Lung (tissue), 12 donors: ENCODE measurements around the gene ZFYVE9. TPM values are rescaled to one million over a fixed set of nuclear protein-coding genes. Genes with fewer than 3 reads are reported as not detected.

Experiments
- ATAC-seq: fragments of 200-7000 bp; cut with Tn5 transposase; one replicate; pipeline ENCODE4 v1.9.1; 2020; ENCODE audit warnings: moderate number of reproducible peaks; ENCODE audit not compliant: insufficient read depth, low FRiP score
- DNase-seq, 3 donors: peaks; one replicate each; pipeline ENCODE4 v3.0.0-alpha.2; 2013 to 2017
- H3K27ac ChIP-seq, 2 donors: one replicate each; pipeline ENCODE4 v1.5.1; 2013; ENCODE audit warnings: mild to moderate bottlenecking in 2 of 2, moderate library complexity in 2 of 2, control low read depth in 1 of 2, inconsistent platforms in 1 of 2, low read depth in 1 of 2, low read length in 1 of 2
- H3K27me3 ChIP-seq, 3 donors: one replicate each; pipeline ENCODE4 v1.5.1; 2013; ENCODE audit warnings: low read length in 2 of 3; ENCODE audit not compliant: control insufficient read depth in 3 of 3, insufficient read depth in 3 of 3
- H3K36me3 ChIP-seq, 4 donors: one replicate each; pipeline ENCODE4 v1.5.1; 2013; ENCODE audit warnings: low read length in 4 of 4, mild to moderate bottlenecking in 1 of 4, moderate library complexity in 1 of 4; ENCODE audit not compliant: control insufficient read depth in 4 of 4, insufficient read depth in 4 of 4
- H3K4me1 ChIP-seq, 5 donors: one replicate each; pipeline ENCODE4 v1.5.1; 2013; ENCODE audit warnings: low read length in 5 of 5, mild to moderate bottlenecking in 2 of 5, moderate library complexity in 1 of 5; ENCODE audit not compliant: control insufficient read depth in 5 of 5, insufficient read depth in 5 of 5
- H3K4me3 ChIP-seq: one replicate; pipeline ENCODE4 v1.5.1; 2013; ENCODE audit warnings: mild to moderate bottlenecking, control low read depth, moderate library complexity
- H3K9ac ChIP-seq, 2 donors: one replicate each; pipeline ENCODE4 v1.5.1; 2013; ENCODE audit warnings: low read length in 2 of 2, control low read depth in 1 of 2; ENCODE audit not compliant: insufficient read depth in 1 of 2
- H3K9me3 ChIP-seq, 4 donors: one replicate each; pipeline ENCODE4 v1.5.1; 2013; ENCODE audit warnings: low read length in 3 of 4, mild to moderate bottlenecking in 1 of 4, moderate library complexity in 1 of 4; ENCODE audit not compliant: control insufficient read depth in 4 of 4, insufficient read depth in 3 of 4
- CTCF ChIP-seq: IDR thresholded peaks from 2 replicates; pipeline ENCODE4 v1.5.1; 2012; ENCODE audit warnings: mild to moderate bottlenecking; ENCODE audit errors: control extremely low read depth, extremely low read depth
- WGBS, 2 donors: extraction: QIAGEN DNeasy Blood & Tissue Kit; methylation state at CpG; one replicate each; pipeline ENCODE4 v1.1.7; 2013; 5-methylcytosine and 5-hydroxymethylcytosine counted together
- polyA plus RNA-seq, 2 donors: library from polyadenylated mRNA; stranded (reverse); fragments of 200-250 nt; gene quantifications; one replicate each; pipeline ENCODE4 v1.2.1, GENCODE V29; 2013
- total RNA-seq, 2 donors: library from RNA; depleted of rRNA in 1 of 2; stranded (reverse); fragments of >200 nt in 1 of 2; gene quantifications; one replicate each; pipeline ENCODE4 v1.2.1, GENCODE V29; 2014 to 2021
- donor health status: control.
- donor health status: control.
- donor health status: Bipolar disorder and iron deficiency.
- donor health status: healthy.
- donor health status: DM: yes; HTN: yes; CAD: no.

The ZFYVE9 gene
- total and polyA plus RNA-seq, 4 donors = 3.3 to 51.5 (median 9.9) TPM

- Histone ChIP-seq H3K4me1 (no peaks in the 10 kb centered on the region), H3K36me3 (peaks cover 29 to 58% (median 35%) of the 10 kb centered on the region in 4 donors), H3K4me3 (no peak overlapping the region), H3K27ac (no peak overlapping the region), H3K27me3 (no peaks in the 10 kb centered on the region), H3K9me3 (no peaks in the 10 kb centered on the region), H3K9ac (no peak overlapping the region)
- ATAC-seq (no peak), DNase-seq (no peak)
- no peak for TF ChIP-seq CTCF
- 87 to 91% methylated on average over 7 of the region's 7 CpGs for whole genome bisulfite sequencing, 2 donors
These were observed 210.8 kb downstream of the ZFYVE9 start for GRCh38 chr1:52352690-52353089.

- Histone ChIP-seq H3K9me3 (no peaks in the 10 kb centered on the region), H3K4me3 (no peak overlapping the region), H3K4me1 (no peaks in the 10 kb centered on the region), H3K36me3 (peaks cover 43 to 83% (median 49%) of the 10 kb centered on the region in 4 donors), H3K9ac (no peak overlapping the region), H3K27ac (no peak overlapping the region), H3K27me3 (no peaks in the 10 kb centered on the region)
- ATAC-seq = no peak
- WGBS, 2 donors = 92 to 94% methylated on average over 8 of the region's 8 CpGs
- no peak for DNase-seq
- TF ChIP-seq CTCF = no peak
These were observed 213.5 kb downstream of the ZFYVE9 start for GRCh38 chr1:52355436-52355835.

GRCh38 chr1:52355847-52356505 is 214.1 kb downstream of the ZFYVE9 start:
- Histone ChIP-seq H3K4me1 (no peaks in the 10 kb centered on the region), H3K27ac (no peak overlapping the region), H3K4me3 (no peak overlapping the region), H3K36me3 (peaks cover 47 to 84% (median 52%) of the 10 kb centered on the region in 4 donors), H3K27me3 (no peaks in the 10 kb centered on the region), H3K9ac (no peak overlapping the region), H3K9me3 (no peaks in the 10 kb centered on the region)
- TF ChIP-seq CTCF = no peak
- ATAC-seq (no peak), DNase-seq (no peak)
- 91 to 93% methylated on average over 11 of the region's 11 CpGs for WGBS, 2 donors
